Measurements from ENCODE around the gene PLG. TPM values are rescaled to one million over a fixed set of nuclear protein-coding genes. Genes with fewer than 3 reads are reported as not detected.

The PLG gene
- total and polyA plus RNA-seq, 2 donors (not counting 1 experiment from before 2014, with no cell fraction given): not detected

DNA sequence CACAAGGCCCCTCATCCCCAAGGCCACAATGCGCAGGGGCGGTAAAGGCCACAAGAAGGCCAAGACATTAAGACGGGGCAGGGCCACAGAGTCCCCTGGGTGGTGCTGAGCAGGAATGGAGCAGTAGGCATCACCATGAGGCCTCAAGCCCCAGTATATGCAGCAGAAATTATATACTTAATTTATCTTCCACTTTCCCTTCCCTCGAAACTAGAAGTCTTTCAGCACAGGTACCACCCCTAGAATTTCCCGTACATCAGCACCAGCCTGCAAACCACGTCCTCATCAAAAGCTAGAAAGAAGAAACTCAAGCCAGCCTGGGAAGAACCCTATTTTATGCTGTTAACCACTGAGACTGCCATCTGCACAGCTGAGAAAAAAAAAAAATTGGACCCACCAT, 89.4 kb downstream of the PLG start:
- no peaks in the 10 kb centered on the region for H4K20me1 ChIP-seq (ENCODE audit: control insufficient read depth, extremely low read depth, insufficient read depth, low read length)
- no peak overlapping the region for H2AFZ ChIP-seq (ENCODE audit: low read length)

GRCh38 chr6:160791981-160792418, 90.0 kb downstream of the PLG start:
- no peak overlapping the region for H3K27ac ChIP-seq (ENCODE audit: insufficient read depth, low read length)
- H3K36me3 ChIP-seq (ENCODE audit: control insufficient read depth, insufficient read depth, low read length): no peaks in the 10 kb centered on the region
- H3K4me1 ChIP-seq (ENCODE audit: control insufficient read depth, extremely low read depth, insufficient read depth, low read length): no peaks in the 10 kb centered on the region
- no peaks in the 10 kb centered on the region for H4K20me1 ChIP-seq (ENCODE audit: control insufficient read depth, extremely low read depth, insufficient read depth, low read length)
- no peaks in the 10 kb centered on the region for H3K9me3 ChIP-seq (ENCODE audit: control insufficient read depth, insufficient read depth, low read depth, low read length)
- TF ChIP-seq EZH2 (IDR thresholded peaks at IDR 0.05; ENCODE audit: low read length, missing control alignments): no peak
- TF ChIP-seq, protein P1, sequence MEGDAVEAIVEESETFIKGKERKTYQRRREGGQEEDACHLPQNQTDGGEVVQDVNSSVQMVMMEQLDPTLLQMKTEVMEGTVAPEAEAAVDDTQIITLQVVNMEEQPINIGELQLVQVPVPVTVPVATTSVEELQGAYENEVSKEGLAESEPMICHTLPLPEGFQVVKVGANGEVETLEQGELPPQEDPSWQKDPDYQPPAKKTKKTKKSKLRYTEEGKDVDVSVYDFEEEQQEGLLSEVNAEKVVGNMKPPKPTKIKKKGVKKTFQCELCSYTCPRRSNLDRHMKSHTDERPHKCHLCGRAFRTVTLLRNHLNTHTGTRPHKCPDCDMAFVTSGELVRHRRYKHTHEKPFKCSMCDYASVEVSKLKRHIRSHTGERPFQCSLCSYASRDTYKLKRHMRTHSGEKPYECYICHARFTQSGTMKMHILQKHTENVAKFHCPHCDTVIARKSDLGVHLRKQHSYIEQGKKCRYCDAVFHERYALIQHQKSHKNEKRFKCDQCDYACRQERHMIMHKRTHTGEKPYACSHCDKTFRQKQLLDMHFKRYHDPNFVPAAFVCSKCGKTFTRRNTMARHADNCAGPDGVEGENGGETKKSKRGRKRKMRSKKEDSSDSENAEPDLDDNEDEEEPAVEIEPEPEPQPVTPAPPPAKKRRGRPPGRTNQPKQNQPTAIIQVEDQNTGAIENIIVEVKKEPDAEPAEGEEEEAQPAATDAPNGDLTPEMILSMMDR (conservative IDR thresholded peaks at IDR 0.05 in 1 of 2, IDR thresholded peaks at IDR 0.05 in 1 of 2; ENCODE audit: low read depth in 1 of 2, low read length in 2 of 2): no peak
- H2AFZ ChIP-seq (ENCODE audit: low read length): no peak overlapping the region
- no peaks in the 10 kb centered on the region for H3K27me3 ChIP-seq (ENCODE audit: control insufficient read depth, insufficient read depth, low read length)
- no peak overlapping the region for H3K4me3 ChIP-seq (replicated peaks in 1 of 4; ENCODE audit: control extremely low read depth in 1 of 4, insufficient read depth in 1 of 4, low read depth in 3 of 4, low read length in 4 of 4)
- H3K4me2 ChIP-seq (ENCODE audit: extremely low read depth, insufficient read depth, low read length): no peak overlapping the region
- no peaks in the 10 kb centered on the region for H3K79me2 ChIP-seq (ENCODE audit: control insufficient read depth, insufficient read depth, low read length)
- DNase-seq (ENCODE audit: low read depth in 2 of 2): no peak
- H3K9ac ChIP-seq (ENCODE audit: insufficient read depth, low read length): no peak overlapping the region

More for the DNA sequence above, 89.4 kb downstream of the PLG start:
- Histone ChIP-seq H3K9me3 (ENCODE audit: control insufficient read depth, insufficient read depth, low read depth, low read length) (no peaks in the 10 kb centered on the region), H3K4me1 (ENCODE audit: control insufficient read depth, extremely low read depth, insufficient read depth, low read length) (no peaks in the 10 kb centered on the region), H3K79me2 (ENCODE audit: control insufficient read depth, insufficient read depth, low read length) (no peaks in the 10 kb centered on the region), H3K4me2 (ENCODE audit: extremely low read depth, insufficient read depth, low read length) (no peak overlapping the region), H3K9ac (ENCODE audit: insufficient read depth, low read length) (no peak overlapping the region), H3K36me3 (ENCODE audit: control insufficient read depth, insufficient read depth, low read length) (no peaks in the 10 kb centered on the region), H3K4me3 (replicated peaks in 1 of 4; ENCODE audit: control extremely low read depth in 1 of 4, insufficient read depth in 1 of 4, low read depth in 3 of 4, low read length in 4 of 4) (no peak overlapping the region), H3K27ac (ENCODE audit: insufficient read depth, low read length) (no peak overlapping the region), H3K27me3 (ENCODE audit: control insufficient read depth, insufficient read depth, low read length) (no peaks in the 10 kb centered on the region)
- DNase-seq (ENCODE audit: low read depth in 2 of 2): no peak
- TF ChIP-seq, protein P1 (conservative IDR thresholded peaks at IDR 0.05 in 1 of 2, IDR thresholded peaks at IDR 0.05 in 1 of 2; ENCODE audit: low read depth in 1 of 2, low read length in 2 of 2): no peak
- no peak for TF ChIP-seq EZH2 (IDR thresholded peaks at IDR 0.05; ENCODE audit: low read length, missing control alignments)

DNA sequence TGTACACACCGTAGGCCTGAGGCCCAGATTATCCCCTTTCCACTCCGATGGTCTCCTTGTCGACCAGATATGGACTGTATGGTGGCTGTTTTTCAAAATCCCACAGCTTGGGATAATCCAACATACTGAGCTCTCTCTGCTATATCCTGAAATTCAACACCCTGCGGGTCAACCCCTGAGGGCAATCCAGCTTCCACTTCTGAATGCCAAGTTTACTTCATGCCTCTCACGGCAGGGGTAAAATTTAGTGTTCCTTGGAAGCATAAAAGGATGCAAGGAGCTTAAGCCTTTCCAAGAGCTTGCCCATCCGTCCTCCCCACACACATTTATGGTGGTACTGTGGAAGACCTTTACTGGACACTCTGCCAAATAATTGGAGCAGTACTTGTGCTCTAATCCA, 90.7 kb downstream of the PLG start:
- Histone ChIP-seq H3K27me3 (ENCODE audit: control insufficient read depth, insufficient read depth, low read length) (no peaks in the 10 kb centered on the region), H3K4me1 (ENCODE audit: control insufficient read depth, extremely low read depth, insufficient read depth, low read length) (no peaks in the 10 kb centered on the region), H3K9me3 (ENCODE audit: control insufficient read depth, insufficient read depth, low read depth, low read length) (no peaks in the 10 kb centered on the region), H4K20me1 (ENCODE audit: control insufficient read depth, extremely low read depth, insufficient read depth, low read length) (no peaks in the 10 kb centered on the region), H3K9ac (ENCODE audit: insufficient read depth, low read length) (no peak overlapping the region), H3K79me2 (ENCODE audit: control insufficient read depth, insufficient read depth, low read length) (no peaks in the 10 kb centered on the region), H3K36me3 (ENCODE audit: control insufficient read depth, insufficient read depth, low read length) (no peaks in the 10 kb centered on the region), H2AFZ (ENCODE audit: low read length) (no peak overlapping the region), H3K4me2 (ENCODE audit: extremely low read depth, insufficient read depth, low read length) (no peak overlapping the region), H3K27ac (ENCODE audit: insufficient read depth, low read length) (no peak overlapping the region), H3K4me3 (replicated peaks in 1 of 4; ENCODE audit: control extremely low read depth in 1 of 4, insufficient read depth in 1 of 4, low read depth in 3 of 4, low read length in 4 of 4) (no peak overlapping the region)
- TF ChIP-seq EZH2 (IDR thresholded peaks at IDR 0.05; ENCODE audit: low read length, missing control alignments): no peak
- TF ChIP-seq, protein P1 (conservative IDR thresholded peaks at IDR 0.05 in 1 of 2, IDR thresholded peaks at IDR 0.05 in 1 of 2; ENCODE audit: low read depth in 1 of 2, low read length in 2 of 2): no peak
- DNase-seq (ENCODE audit: low read depth in 2 of 2): no peak

Data from fibroblast of lung (primary cell).